Measurements from ENCODE around the gene PIGZ.

GRCh38 chr3:196916221-196916620 lies 52.4 kb downstream of the PIGZ start:
- TF ChIP-seq CTCF (IDR thresholded peaks at IDR 0.05) (no peak), EZH2 (IDR thresholded peaks at IDR 0.05) (no peak)
